ENCODE measurements around the gene TIMM10. TPM values are rescaled to one million over a fixed set of nuclear protein-coding genes. Genes with fewer than 3 reads are reported as not detected.

TIMM10 gene, protein sequence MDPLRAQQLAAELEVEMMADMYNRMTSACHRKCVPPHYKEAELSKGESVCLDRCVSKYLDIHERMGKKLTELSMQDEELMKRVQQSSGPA
- total RNA-seq (2014; rRNA removed; shearing (Covaris generic)), result 105 and 157 TPM in 2 replicates

DNA sequence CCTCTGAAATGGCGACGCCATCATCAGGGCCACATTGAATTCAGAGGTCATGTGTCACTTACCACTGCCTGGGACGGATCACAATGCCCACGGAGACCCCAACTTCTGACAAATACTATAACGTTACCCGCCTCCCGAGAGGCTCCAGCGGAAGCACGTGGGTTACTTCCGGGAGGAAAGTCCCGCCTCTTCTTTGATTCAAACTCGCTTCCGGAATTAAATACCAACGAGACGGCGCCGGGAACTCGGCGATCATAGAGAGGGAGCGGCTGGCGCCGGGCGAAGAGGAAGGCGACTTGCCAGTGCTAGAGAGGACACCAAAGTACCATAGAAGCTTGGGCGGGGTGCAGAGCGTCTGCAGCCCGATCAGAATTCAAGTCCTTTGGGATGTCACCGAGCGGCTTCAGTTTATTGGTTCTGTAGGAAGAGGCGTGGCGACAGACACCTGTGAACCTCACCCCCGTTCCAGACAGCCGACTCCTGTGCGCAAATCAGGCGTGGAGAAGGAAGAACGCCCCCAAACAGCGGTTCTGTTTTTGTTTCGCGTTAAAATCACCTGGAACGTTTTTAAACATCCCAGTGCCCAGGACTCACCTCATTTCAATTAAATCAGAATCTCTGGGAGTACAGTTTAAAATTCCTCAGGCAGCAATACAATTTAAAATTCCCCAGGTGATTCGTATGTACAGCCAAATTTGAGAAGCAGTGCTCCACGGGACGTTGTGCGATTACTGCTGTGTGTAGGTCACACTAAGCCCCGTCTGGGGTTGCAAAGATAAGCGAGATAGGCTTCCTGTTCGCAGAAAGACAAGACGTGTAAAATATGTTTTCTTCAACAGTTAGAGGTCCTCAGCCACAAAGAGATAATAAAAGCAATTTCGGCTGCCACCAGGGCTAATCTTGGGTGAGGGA, at the start of gene TIMM10:
Gene TIMM10, minus strand, starts transcription at position 159 of the 912 bp plus-strand sequence. CDS start 565 bp downstream, outside the sequence.
- peak within 1 kb of the TSS; percentile 61 for H3K4me3 ChIP-seq
- peak within 1 kb of the TSS; percentile 45 for H3K27ac ChIP-seq
- no peaks in the 10 kb centered on the region for H3K27me3 ChIP-seq (replicated peaks)

DNA sequence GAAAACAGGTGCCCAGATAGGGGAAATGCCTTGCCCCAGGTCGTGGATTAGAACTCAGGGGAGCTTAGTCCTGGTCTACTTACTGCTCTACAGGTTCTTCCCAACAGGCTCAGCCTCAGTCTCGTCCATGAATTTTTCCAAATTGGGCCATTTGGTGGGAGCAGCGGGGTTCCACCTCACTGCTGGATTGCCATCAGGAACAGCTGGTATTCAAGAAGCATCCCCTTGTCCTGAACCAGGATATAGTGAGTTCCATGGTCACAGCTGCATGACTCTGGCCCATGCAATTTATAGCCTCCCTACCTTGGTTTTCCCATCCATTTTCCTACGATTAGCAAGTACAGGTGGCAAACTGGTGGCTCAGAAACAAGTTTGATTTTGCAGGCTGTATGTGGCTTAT, 43.5 kb upstream of the TIMM10 start:
- no peak for DNase-seq (ENCODE audit: low read depth in 1 of 2, low spot score in 2 of 2)
- no peaks in the 10 kb centered on the region for H3K4me1 ChIP-seq (replicated peaks)
- no peaks in the 10 kb centered on the region; the same call in none of the 2 replicates for H3K27me3 ChIP-seq (replicated peaks)
- no peak overlapping the region for H3K27ac ChIP-seq
- no peaks in the 10 kb centered on the region for H3K36me3 ChIP-seq
- H3K4me3 ChIP-seq, result no peak overlapping the region
- no peaks in the 10 kb centered on the region for H3K9me3 ChIP-seq (replicated peaks)

More for the DNA sequence above, at the start of gene TIMM10:
- peak; percentile 96 for DNase-seq (ENCODE audit: low read depth in 1 of 2, low spot score in 2 of 2)
- H3K9me3 ChIP-seq (replicated peaks), result no peaks in the 10 kb centered on the region
- H3K36me3 ChIP-seq, result peaks cover 39% of the 10 kb centered on the region
- H3K4me1 ChIP-seq (replicated peaks), result peaks cover 8% of the 10 kb centered on the region

DNA sequence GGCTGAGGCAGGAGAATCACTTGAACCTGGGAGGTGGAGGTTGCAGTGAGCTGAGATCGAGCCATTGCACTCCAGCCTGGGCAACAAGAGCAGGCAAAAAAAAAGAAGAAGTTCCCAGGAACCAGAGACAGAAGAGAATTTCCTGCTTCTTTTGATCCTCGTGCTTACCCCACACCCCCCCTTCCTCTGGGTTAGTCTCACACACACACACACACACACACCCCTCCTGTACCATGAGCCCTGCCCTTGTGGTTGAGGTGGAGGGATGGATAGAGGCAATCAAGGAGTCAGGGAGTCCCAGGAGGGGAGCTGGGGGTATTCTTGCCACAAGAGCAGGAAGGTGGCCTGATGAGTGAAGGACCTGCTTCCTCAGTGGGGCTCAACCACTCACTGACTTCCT, 41.1 kb upstream of the TIMM10 start:
- no peak for DNase-seq (ENCODE audit: low read depth in 1 of 2, low spot score in 2 of 2)
- Histone ChIP-seq H3K27ac (no peak overlapping the region), H3K4me1 (replicated peaks) (peaks cover 12% of the 10 kb centered on the region), H3K27me3 (replicated peaks) (no peaks in the 10 kb centered on the region; the same call in 1 of the 2 replicates), H3K9me3 (replicated peaks) (no peaks in the 10 kb centered on the region), H3K4me3 (no peak overlapping the region), H3K36me3 (0 out of 2 replicates have a peak, but pooled peaks cover 4% of the 10 kb centered on the region)

DNA sequence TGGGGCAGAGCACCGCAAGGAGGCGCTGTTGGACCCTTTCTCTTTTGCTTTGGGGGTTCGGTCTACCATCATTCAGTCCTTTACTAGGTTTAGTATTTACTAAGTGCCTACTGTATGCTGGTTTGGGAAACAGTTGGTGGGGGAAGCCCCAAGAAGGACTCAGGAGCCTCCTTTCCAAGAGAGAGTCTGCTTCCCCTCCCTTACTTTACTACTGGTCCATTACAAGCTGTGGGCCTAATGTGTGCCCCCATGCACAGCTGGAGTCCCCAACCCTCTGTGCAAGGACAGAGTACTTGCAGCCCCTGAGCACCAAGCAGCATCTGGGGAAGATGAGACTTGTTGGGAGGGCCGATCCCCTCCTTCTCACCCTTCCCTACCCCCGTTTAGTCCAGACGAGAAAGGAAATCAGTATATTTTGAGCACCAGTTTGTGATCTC, 37.8 kb upstream of the TIMM10 start:
- Histone ChIP-seq H3K4me1 (replicated peaks) (peaks cover 16% of the 10 kb centered on the region), H3K36me3 (0 out of 2 replicates have a peak, but pooled peaks cover 4% of the 10 kb centered on the region), H3K4me3 (peak overlapping the region; percentile 78), H3K9me3 (replicated peaks) (no peaks in the 10 kb centered on the region), H3K27me3 (replicated peaks) (no peaks in the 10 kb centered on the region), H3K27ac (no peak overlapping the region)
- peak in 1 of 2 experiments; percentile 85 for DNase-seq (ENCODE audit: low read depth in 1 of 2, low spot score in 2 of 2)

DNA sequence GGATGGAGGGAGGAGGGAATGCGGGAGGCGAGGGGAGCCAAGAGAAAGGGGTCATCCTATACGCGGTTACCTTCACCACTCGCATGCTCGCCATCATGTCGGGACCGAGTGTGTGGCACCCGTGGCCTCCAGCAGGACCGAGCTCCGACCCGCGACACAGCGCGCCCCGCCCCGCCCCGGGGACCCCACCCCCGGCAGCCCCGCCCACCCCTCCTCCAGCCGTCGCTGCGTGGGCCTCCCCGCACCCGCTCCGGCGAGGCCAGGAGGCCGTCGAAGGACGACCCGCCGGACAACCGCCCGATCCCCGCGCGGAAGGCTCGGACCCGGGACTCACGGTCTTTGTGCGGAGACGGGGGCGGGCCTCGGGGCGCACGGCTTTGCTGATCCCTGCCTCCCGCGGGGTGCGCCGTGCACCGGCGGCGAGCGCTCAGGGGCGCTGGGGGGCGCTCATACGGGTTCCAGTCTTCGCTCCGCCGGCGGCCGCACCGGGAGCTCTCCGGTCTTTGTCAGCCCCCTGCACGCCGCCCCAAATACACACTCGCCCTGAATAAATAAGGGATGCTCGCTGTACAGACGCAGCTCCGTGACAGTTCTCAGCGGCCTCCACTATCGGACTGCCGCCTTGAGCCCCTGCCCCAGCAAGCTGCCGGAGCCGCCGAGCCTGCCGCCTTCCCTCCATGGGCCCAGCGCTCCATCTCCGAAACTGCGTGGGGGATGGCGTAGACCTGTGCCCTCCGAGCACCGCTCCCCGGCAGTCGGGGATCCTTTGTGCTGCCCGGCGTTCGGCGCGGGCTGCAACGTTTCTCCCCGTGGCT, 37.2 kb upstream of the TIMM10 start, which contains the start of gene UBE2L6:
Gene UBE2L6, minus strand, starts transcription at position 158 of the 815 bp plus-strand sequence. Its CDS starts 61 bp downstream, at position 97.
- no peaks in the 10 kb centered on the region for H3K9me3 ChIP-seq (replicated peaks)
- DNase-seq (ENCODE audit: low read depth in 1 of 2, low spot score in 2 of 2), result peak in 1 of 2 experiments; percentile 79
- H3K27me3 ChIP-seq (replicated peaks), result no peaks in the 10 kb centered on the region
- H3K36me3 ChIP-seq, result 0 out of 2 replicates have a peak, but pooled peaks cover 4% of the 10 kb centered on the region
- H3K4me3 ChIP-seq, result peak within 1 kb of the TSS; percentile 78
- peak within 1 kb of the TSS; percentile 31; the same call in 1 of the 2 replicates for H3K27ac ChIP-seq
- H3K4me1 ChIP-seq (replicated peaks), result peaks cover 16% of the 10 kb centered on the region

DNA sequence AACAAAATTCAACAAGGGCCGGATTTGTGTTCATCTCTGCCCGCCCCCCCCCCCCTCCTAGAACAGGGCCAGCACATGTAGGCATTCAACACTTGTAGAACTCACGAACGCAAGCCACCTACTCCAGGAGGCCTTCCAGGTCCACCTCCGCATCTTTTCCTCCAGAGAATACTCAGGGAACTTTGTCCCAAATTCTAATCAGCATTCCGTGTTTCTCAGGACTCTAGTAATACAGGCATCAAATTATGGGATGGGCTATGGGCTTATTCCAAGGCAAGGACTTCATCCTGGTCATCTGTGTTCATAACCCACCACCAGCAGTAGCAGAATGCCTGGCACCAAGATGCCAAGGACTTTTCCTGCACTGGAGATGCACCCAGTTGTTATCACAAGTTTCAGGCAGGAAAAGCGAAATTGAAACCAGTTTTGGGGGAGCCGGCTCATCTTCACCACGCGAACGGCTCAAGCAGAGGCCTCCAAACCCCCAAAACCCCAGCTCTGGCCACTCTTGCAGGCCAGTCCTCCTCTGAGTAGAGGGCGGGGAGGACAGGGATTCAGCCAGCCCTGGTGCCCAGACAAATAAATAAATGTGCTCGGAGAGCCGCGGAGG, 36.5 kb upstream of the TIMM10 start:
- Histone ChIP-seq H3K27ac (peak overlapping the region; percentile 31; the same call in 1 of the 2 replicates), H3K4me3 (peak overlapping the region; percentile 78), H3K9me3 (replicated peaks) (no peaks in the 10 kb centered on the region), H3K4me1 (replicated peaks) (peaks cover 16% of the 10 kb centered on the region), H3K36me3 (0 out of 2 replicates have a peak, but pooled peaks cover 4% of the 10 kb centered on the region), H3K27me3 (replicated peaks) (no peaks in the 10 kb centered on the region)
- peak in 1 of 2 experiments; percentile 31 for DNase-seq (ENCODE audit: low read depth in 1 of 2, low spot score in 2 of 2)

DNA sequence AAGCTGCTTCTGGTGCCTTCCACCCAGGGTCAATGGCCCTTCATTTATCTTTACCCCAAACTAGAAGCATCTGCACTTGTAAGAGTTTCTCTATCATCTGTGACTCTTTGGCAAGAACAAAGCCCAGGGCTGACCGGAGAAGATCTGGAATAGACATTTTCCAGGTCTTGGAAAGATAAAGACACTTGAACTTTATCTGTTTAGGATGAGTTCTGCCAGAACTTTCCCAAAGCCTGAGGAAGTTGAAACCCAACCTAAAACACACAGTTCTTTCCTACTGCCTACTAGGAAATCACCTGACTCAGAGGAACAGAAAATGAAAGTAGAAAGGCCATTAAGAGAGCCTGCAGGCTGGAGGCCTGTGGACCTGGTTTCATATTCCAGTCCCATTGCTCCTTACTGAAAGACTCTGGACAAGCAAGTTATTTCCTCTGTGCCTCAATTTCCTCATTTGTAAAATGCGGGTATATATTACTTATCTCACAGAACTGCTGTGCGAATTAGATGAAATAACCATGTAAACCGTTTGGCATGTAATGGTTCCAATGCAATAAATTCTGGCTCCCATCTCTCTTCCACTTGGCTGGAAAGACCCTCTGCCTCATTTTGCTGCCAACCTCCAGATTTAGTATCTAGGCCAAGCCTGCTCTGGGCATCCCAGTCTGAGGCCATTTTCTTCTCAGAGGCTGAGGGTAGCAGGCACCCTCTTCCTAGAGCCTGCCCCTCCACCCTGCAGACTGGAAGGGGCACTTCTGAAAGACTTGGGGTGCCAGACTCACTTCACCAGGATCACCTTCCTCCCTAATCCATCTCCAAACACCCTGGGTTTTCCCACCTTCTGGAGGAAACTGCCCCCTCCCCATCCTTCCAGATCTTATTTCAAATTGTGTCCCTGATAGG, 35.7 kb upstream of the TIMM10 start:
- H3K9me3 ChIP-seq (replicated peaks), result no peaks in the 10 kb centered on the region
- H3K4me1 ChIP-seq (replicated peaks), result peaks cover 16% of the 10 kb centered on the region
- H3K4me3 ChIP-seq, result no peak overlapping the region
- H3K27ac ChIP-seq, result no peak overlapping the region
- DNase-seq (ENCODE audit: low read depth in 1 of 2, low spot score in 2 of 2), result no peak
- H3K36me3 ChIP-seq, result 0 out of 2 replicates have a peak, but pooled peaks cover 4% of the 10 kb centered on the region
- H3K27me3 ChIP-seq (replicated peaks), result no peaks in the 10 kb centered on the region

DNA sequence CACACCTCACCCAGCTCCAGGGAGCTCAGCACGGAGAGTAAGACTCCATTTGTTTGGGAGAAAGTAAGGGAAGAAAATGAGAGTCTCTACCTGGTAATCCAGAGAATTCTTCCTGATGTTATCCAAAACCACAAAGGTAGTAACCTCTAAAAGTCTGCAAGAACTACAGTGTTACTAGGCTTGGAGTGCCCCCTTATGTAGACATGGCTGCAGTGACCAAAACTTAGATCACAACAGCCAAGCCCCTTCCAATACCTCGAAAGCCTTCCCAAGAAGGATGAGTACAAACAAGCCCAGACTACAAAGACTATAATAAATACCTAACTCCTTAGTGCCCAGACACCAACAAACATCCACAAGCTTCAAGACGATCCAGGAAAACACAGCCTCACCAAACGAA, 32.0 kb upstream of the TIMM10 start:
- Histone ChIP-seq H3K36me3 (no peaks in the 10 kb centered on the region), H3K4me3 (no peak overlapping the region), H3K9me3 (replicated peaks) (no peaks in the 10 kb centered on the region), H3K4me1 (replicated peaks) (peaks cover 10% of the 10 kb centered on the region), H3K27me3 (replicated peaks) (no peaks in the 10 kb centered on the region), H3K27ac (no peak overlapping the region)
- DNase-seq (ENCODE audit: low read depth in 1 of 2, low spot score in 2 of 2), result no peak

DNA sequence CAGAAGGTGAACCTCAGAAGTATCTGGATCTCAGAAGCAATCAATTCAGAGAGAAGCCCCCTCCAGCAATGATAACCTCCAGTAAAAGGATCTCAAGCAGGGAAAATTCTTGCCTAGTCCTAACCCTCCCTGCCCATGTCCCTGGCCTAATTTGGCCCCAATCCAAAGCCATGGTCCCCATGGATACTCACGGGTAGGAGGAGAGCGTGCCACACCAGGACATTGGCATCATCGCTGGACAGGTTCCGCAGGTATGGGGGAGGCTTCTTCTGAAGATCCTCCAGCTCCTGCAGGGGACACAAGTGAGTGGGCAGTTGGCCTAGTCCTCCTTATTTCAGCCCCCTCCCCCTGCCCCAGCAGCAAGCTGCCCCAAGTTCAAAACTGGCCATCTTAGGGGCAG, 29.6 kb upstream of the TIMM10 start:
- H3K9me3 ChIP-seq (replicated peaks), result no peaks in the 10 kb centered on the region

DNA sequence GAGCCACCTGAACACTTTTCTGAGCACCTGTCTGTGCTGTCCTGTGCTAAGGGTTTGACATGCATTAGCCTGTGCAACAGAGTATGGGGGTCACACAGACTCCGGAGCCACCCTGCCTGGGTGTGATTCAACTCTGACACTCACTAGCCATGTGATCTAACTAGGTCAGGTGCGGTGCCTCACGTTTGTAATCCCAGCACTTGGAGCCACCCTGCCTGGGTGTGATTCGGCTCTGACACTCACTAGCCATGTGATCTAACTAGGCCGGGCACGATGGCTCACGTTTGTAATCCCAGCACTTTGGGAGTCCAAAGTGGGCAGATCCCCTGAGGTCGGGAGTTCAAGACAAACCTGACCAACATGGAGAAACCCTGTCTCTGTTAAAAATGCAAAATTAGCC, 25.5 kb upstream of the TIMM10 start:
- no peaks in the 10 kb centered on the region for H3K9me3 ChIP-seq (replicated peaks)
- no peak for DNase-seq (ENCODE audit: low read depth in 1 of 2, low spot score in 2 of 2)
- H3K36me3 ChIP-seq, result no peaks in the 10 kb centered on the region; the same call in 1 of the 2 replicates
- H3K27ac ChIP-seq, result no peak overlapping the region
- no peaks in the 10 kb centered on the region for H3K4me1 ChIP-seq (replicated peaks)
- no peaks in the 10 kb centered on the region for H3K27me3 ChIP-seq (replicated peaks)
- no peak overlapping the region for H3K4me3 ChIP-seq

More for the DNA sequence above, 29.6 kb upstream of the TIMM10 start:
- H3K36me3 ChIP-seq, result no peaks in the 10 kb centered on the region; the same call in 1 of the 2 replicates
- no peak overlapping the region for H3K4me3 ChIP-seq
- H3K4me1 ChIP-seq (replicated peaks), result no peaks in the 10 kb centered on the region
- no peaks in the 10 kb centered on the region for H3K27me3 ChIP-seq (replicated peaks)
- H3K27ac ChIP-seq, result no peak overlapping the region
- no peak for DNase-seq (ENCODE audit: low read depth in 1 of 2, low spot score in 2 of 2)

DNA sequence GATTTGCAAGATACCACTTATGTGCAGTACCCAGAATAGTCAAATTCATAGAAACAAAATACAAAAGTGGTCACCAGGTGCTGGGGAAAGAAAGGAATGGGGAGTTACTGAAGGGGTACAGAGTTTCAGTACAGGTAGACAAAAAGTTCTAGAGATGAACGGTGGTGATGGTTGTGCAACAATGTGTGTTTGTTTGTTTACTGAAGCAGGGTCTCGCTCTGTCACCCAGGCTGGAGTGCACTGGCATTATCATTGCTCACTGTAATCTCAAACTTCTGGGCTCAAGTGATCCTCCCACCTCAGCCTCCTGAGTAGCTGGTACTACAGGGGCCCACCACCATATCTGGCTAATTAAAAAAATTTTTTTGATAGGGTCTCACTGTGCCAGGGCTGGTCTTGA, 24.8 kb upstream of the TIMM10 start:
- no peak overlapping the region for H3K27ac ChIP-seq

DNA sequence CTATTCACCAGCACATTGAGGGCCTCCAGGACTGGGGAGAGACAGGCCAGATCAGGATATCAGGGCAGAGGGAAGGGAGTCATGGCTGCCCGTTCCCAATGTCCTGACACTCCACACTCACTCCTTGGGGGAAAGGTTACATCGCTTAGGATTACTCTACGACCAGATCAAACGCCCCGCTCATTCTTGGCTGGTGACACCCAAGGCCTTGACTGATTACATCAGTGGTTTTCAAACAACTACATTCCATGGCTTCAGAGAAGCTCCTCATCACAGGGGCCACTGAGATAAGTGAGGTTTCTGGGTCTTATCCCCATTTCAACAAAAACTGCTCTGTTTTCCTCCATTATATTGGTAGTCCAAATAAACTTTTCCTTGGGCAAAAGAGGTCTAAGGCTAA, 21.9 kb upstream of the TIMM10 start:
- no peaks in the 10 kb centered on the region for H3K4me1 ChIP-seq (replicated peaks)
- H3K36me3 ChIP-seq, result no peaks in the 10 kb centered on the region; the same call in 1 of the 2 replicates
- DNase-seq (ENCODE audit: low read depth in 1 of 2, low spot score in 2 of 2), result no peak
- no peak overlapping the region for H3K27ac ChIP-seq
- no peak overlapping the region for H3K4me3 ChIP-seq
- H3K27me3 ChIP-seq (replicated peaks), result no peaks in the 10 kb centered on the region
- H3K9me3 ChIP-seq (replicated peaks), result no peaks in the 10 kb centered on the region

More for the DNA sequence above, 24.8 kb upstream of the TIMM10 start:
- no peak for DNase-seq (ENCODE audit: low read depth in 1 of 2, low spot score in 2 of 2)
- no peaks in the 10 kb centered on the region for H3K27me3 ChIP-seq (replicated peaks)
- H3K9me3 ChIP-seq (replicated peaks), result no peaks in the 10 kb centered on the region
- H3K4me3 ChIP-seq, result no peak overlapping the region
- no peaks in the 10 kb centered on the region; the same call in 1 of the 2 replicates for H3K36me3 ChIP-seq
- H3K4me1 ChIP-seq (replicated peaks), result no peaks in the 10 kb centered on the region

Data from SJSA1 (cell line).